Measurements from ENCODE around the gene TPPP2.
"Not testable (repeated sequence)": the region's sequence is repeated elsewhere in the genome, so short reads cannot be mapped to it uniquely, and the experiment has no call there.

TPPP2 gene

DNA sequence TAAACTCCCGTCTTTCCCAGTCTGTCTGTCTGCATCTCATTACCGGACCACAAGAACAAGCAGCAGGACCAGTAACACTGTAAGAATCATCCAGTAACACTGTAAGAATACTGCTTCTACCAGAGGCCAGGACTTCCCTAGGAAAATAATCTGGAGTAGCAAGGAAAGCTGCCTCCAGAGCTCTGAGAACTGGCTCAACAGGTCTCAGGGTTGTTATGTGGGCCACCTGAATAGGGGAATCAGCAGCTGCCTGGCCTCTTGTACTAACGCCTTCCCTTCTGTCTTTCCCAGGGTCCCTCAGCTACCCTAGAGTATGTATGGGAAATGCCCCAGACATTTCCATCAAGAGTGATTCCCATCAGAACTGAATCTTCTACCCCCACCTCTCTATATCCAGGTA lies 31.9 kb upstream of the TPPP2 start:
- Histone ChIP-seq H3K36me3 (peaks cover 37 to 47% (median 45%) of the 10 kb centered on the region in 3 donors), H3K4me1 (peaks cover 0 to 7% (median 3%) of the 10 kb centered on the region in 4 donors), H3K9me3 (no peaks in the 10 kb centered on the region), H3K27me3 (no peaks in the 10 kb centered on the region), H3K4me3 (no peak overlapping the region), H3K27ac (peak overlapping the region in 1 of 2 donors; percentile 52)
- intact Hi-C loops (cut with DNase I; ENCODE audit: low total_unique reads) = no loop called here
- DNase-seq = no peak
- TF ChIP-seq, protein P1, sequence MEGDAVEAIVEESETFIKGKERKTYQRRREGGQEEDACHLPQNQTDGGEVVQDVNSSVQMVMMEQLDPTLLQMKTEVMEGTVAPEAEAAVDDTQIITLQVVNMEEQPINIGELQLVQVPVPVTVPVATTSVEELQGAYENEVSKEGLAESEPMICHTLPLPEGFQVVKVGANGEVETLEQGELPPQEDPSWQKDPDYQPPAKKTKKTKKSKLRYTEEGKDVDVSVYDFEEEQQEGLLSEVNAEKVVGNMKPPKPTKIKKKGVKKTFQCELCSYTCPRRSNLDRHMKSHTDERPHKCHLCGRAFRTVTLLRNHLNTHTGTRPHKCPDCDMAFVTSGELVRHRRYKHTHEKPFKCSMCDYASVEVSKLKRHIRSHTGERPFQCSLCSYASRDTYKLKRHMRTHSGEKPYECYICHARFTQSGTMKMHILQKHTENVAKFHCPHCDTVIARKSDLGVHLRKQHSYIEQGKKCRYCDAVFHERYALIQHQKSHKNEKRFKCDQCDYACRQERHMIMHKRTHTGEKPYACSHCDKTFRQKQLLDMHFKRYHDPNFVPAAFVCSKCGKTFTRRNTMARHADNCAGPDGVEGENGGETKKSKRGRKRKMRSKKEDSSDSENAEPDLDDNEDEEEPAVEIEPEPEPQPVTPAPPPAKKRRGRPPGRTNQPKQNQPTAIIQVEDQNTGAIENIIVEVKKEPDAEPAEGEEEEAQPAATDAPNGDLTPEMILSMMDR (IDR thresholded peaks at IDR 0.05) = no peak

DNA sequence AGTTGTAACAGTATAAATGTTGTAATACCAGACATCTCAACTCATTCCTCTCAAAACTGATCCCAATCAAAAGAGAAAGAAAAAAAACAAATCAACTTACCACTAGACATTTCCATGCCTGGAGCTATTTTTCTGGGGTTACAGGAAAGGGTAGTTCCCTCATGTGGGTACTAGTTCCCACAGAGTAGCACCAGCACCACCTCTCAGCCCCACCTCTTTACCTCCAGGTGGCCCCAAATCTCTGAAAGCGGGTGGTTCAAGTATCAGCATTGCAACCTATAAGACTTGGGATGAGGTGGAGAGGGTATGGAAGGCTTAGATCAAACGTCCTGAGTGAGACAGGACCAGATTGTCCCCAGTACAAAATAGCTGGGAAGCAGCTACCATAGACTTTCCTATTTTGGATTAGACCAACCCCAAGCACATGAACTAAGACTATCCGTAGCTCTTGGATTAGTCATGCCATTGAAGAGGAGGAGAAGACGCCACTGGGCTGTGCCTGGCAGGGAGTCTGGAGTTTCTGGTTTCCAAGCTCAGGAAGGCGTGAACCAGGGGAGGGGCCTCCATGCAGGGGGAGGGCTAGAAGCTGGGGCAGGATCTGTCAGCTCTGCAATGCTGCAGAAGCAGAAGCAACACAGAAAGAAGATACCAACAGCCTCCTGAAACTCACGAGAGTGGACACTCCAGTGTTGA lies 31.2 kb upstream of the TPPP2 start, which contains the start of gene SLC39A2:
TSS of gene SLC39A2 (plus strand) at position 620 of the 693 bp plus-strand sequence. CDS start 154 bp downstream, outside the sequence.
- TF ChIP-seq, protein P1 (IDR thresholded peaks at IDR 0.05) = no peak
- H3K9me3 ChIP-seq = no peaks in the 10 kb centered on the region
- H3K36me3 ChIP-seq = peaks cover 36 to 40% (median 38%) of the 10 kb centered on the region in 3 donors
- no peak within 1 kb of the TSS for H3K4me3 ChIP-seq
- DNase-seq = peak; percentile 68 to 79
- intact Hi-C loops (cut with DNase I; ENCODE audit: low total_unique reads) = no loop called here
- peak within 1 kb of the TSS; percentile 14 to 52 for H3K27ac ChIP-seq
- peaks cover 0 to 7% (median 3%) of the 10 kb centered on the region in 4 donors for H3K4me1 ChIP-seq
- H3K27me3 ChIP-seq = no peaks in the 10 kb centered on the region

DNA sequence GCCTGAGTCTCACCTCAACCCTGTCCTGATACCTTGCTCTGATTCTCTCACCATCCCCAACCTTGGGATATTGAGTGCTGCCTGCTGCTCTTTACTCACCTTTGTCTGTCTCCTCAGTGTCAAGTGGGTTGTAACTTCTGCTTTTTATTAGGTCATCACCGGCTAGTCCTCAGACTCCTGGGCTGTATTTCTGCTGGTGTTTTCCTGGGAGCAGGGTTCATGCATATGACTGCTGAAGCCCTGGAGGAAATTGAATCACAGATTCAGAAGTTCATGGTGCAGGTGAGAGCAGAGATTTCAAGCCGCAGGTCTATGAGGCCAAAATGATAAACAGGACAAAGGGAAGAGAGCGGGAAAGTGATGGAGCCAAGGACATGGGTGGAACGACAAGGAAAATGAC lies 30.4 kb upstream of the TPPP2 start:
- Histone ChIP-seq H3K4me3 (no peak overlapping the region), H3K27me3 (no peaks in the 10 kb centered on the region), H3K4me1 (peaks cover 0 to 7% (median 3%) of the 10 kb centered on the region in 4 donors), H3K27ac (no peak overlapping the region), H3K36me3 (peaks cover 28 to 32% (median 30%) of the 10 kb centered on the region in 3 donors), H3K9me3 (no peaks in the 10 kb centered on the region)
- TF ChIP-seq, protein P1 (IDR thresholded peaks at IDR 0.05) = no peak
- intact Hi-C loops (cut with DNase I; ENCODE audit: low total_unique reads) = no loop called here
- no peak for DNase-seq

DNA sequence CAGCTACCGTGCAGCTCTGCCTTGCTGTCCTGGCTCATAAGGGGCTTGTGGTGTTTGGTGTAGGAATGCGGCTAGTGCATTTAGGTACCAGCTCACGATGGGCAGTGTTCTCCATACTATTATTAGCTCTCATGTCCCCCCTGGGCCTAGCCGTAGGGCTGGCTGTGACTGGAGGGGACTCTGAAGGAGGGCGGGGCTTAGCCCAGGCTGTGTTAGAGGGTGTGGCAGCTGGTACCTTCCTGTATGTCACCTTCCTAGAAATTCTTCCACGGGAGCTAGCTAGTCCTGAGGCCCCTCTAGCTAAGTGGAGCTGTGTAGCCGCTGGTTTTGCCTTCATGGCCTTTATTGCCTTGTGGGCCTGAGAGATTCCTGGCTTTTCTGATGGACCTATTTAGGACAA lies 28.8 kb upstream of the TPPP2 start:
- Histone ChIP-seq H3K4me1 (peaks cover 0 to 7% (median 3%) of the 10 kb centered on the region in 4 donors), H3K9me3 (no peaks in the 10 kb centered on the region), H3K36me3 (peaks cover 12 to 16% (median 14%) of the 10 kb centered on the region in 3 donors), H3K4me3 (no peak overlapping the region), H3K27ac (no peak overlapping the region), H3K27me3 (no peaks in the 10 kb centered on the region)
- no peak for DNase-seq
- TF ChIP-seq, protein P1 (IDR thresholded peaks at IDR 0.05) = no peak
- intact Hi-C loops (cut with DNase I; ENCODE audit: low total_unique reads) = no loop called here

DNA sequence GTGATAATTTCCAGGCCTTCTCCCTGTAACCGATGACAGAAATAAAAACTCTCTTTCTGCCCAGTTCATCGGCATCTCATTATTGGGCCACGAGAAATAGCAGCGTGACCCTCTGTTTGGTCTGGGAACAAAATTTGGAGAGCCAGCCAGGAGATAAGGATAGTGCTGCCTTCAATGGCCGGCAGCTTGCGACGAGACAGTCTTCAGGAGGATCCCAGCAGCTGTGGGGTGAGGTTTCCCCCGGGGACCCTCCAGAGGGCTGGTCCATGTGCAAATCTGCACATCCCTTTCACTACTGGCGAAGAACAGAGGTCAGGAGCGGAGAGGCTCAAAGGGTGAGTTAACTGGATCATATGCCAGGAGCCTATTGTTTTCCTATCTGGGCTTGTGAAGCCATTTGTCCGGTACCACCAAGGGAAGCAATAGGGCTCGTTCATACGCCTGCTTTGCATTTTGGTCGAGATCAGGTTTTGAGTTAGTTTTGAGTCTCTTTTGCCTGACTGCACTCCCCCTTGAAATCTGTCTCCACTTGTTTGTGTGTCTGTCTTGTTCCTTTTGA lies 26.1 kb upstream of the TPPP2 start:
- TF ChIP-seq, protein P1 (IDR thresholded peaks at IDR 0.05) = no peak
- Histone ChIP-seq H3K4me3 (no peak overlapping the region), H3K27me3 (no peaks in the 10 kb centered on the region), H3K36me3 (no peaks in the 10 kb centered on the region), H3K9me3 (no peaks in the 10 kb centered on the region), H3K4me1 (peaks cover 0 to 6% (median under 1%) of the 10 kb centered on the region in 4 donors), H3K27ac (no peak overlapping the region)
- DNase-seq = no peak
- intact Hi-C loops (cut with DNase I; ENCODE audit: low total_unique reads) = no loop called here

DNA sequence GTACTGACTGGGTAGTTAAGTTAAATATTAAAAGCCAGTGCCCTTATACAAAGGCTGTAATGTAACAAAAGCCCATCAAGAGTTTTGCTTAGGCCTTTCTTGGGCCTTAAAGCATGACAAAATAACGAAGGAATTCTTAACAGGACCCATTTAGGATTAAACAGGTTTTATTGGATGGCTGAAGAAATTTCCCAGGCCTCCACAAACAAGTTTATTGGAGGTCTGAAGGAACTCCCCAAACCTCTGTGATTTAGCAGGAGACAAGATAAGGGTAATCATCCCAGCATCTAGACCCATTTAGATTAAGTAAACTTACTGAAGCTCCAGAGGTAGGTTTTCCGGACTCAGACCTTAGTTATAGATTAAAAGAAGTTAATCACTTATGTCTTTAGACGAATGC lies 20.3 kb upstream of the TPPP2 start:
- H3K27ac ChIP-seq; H3K4me1 ChIP-seq; H3K9me3 ChIP-seq; intact Hi-C loops (cut with DNase I; ENCODE audit: low total_unique reads); H3K36me3 ChIP-seq; H3K27me3 ChIP-seq; H3K4me3 ChIP-seq; DNase-seq: not testable (repeated sequence)

Measured in tibial artery (tissue), 4 donors.